BLaER1 (cell line): ENCODE data around the gene SMAD4.

Experiments
- H3K27ac ChIP-seq: shearing (Covaris generic); formaldehyde crosslinking; 2 replicates; pipeline ENCODE4 v1.8.1; 2022
- H3K27me3 ChIP-seq: shearing (Covaris generic); formaldehyde crosslinking; 2 replicates; pipeline ENCODE4 v1.8.1; 2022
- H3K36me3 ChIP-seq: shearing (Covaris generic); formaldehyde crosslinking; 2 replicates; pipeline ENCODE4 v1.8.1; 2022
- H3K4me1 ChIP-seq: shearing (Covaris generic); formaldehyde crosslinking; 2 replicates; pipeline ENCODE4 v1.8.1; 2022
- H3K4me2 ChIP-seq: shearing (Covaris generic); formaldehyde crosslinking; 2 replicates; pipeline ENCODE4 v1.8.1; 2022
- H3K4me3 ChIP-seq: shearing (Covaris generic); formaldehyde crosslinking; 2 replicates; pipeline ENCODE4 v1.8.1; 2022
- H3K9ac ChIP-seq: shearing (Covaris generic); formaldehyde crosslinking; 2 replicates; pipeline ENCODE4 v1.8.1; 2022
- H3K9me3 ChIP-seq: shearing (Covaris generic); formaldehyde crosslinking; 2 replicates; pipeline ENCODE4 v1.8.1; 2022
- H4K20me1 ChIP-seq: shearing (Covaris generic); formaldehyde crosslinking; 2 replicates; pipeline ENCODE4 v1.8.1; 2022
- Cebpa-rat ChIP-seq: shearing (Covaris generic); IDR thresholded peaks from 2 replicates; pipeline ENCODE4 v1.8.1; 2022

The SMAD4 gene

DNA sequence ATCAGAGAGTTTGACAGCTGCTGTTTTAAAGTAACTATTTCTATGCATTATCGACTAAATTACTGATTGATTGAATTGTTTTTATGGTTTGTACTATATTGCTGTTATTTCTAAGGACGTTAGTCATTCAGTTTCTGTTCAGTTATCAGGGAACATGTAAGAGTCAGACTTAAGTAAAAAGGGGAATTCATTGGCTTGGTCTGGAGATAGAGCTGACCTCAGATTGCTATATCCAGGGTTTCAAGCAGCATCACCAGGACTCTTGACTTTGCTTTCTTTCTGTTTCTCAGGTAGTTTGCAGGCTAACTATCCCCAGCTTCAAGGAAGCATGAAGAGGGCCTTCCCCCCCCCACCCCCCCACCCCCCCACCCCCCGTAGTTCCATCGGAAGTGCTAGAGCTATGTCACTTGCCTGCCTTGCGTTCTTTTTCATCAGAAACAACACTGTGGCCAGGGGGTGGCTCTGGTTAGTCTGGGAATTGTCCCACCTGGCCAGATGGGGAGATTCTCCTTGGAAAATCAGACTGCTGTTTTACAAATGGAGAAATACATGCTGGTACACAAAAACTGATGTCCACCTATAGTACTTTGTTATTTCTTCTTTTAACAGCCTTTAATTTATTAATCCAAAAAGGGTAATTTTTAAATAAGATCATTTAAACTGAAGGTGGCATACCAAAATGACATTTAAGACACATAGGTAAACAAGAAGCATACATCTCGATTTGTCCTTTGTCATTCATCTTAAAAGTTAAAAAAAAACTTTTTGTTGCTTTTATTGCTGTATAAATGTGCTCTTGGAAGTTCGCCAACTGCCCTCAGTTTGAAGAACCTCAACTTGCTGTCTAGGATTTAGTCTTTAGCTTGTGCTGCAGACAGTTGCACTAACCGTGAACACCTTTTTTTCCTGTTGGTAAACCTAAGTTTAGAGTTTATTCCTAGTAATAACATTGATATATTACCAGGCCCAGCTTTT lies 9.4 kb downstream of the SMAD4 start:
- no peak for TF ChIP-seq Cebpa-rat
- Histone ChIP-seq H4K20me1 (peaks cover 98% of the 10 kb centered on the region), H3K4me2 (no peak overlapping the region), H3K4me1 (peaks cover 53% of the 10 kb centered on the region), H3K27ac (no peak overlapping the region), H3K9ac (no peak overlapping the region), H3K9me3 (no peaks in the 10 kb centered on the region), H3K27me3 (no peaks in the 10 kb centered on the region), H3K36me3 (peaks cover 26% of the 10 kb centered on the region), H3K4me3 (no peak overlapping the region)

DNA sequence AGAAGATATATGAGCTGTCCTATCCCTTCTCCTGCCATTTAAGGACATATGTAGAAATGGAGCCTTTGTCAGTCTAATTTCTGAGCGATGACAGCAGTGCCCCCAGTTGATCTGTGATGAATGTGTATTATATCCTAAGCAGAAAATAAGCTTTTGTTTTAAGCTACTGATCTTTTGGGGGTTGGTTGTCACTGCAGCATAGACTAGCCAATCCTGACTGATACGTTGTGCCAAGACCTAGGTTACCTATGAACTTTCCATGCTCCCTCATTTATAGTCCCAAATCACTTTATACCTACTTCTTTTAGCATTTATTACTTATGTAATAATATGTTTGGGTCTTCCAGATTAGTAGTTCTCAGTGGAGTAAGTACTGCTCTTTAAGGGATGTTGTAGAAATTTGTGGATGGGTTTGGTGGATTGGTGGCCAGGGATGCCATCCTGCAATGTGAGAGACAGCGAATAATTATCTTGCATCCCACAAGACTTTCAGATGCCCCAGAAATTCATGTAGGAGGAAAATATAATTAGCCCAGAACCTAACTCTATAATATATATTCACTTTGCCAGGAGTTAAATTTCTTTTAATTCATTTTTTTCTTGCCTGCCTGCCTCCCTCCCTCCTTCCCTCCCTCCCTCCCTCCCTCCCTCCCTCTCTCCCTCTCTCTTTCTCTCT lies 11.8 kb downstream of the SMAD4 start:
- Histone ChIP-seq H3K27me3 (no peaks in the 10 kb centered on the region), H3K9ac (no peak overlapping the region), H3K4me2 (no peak overlapping the region), H3K4me3 (no peak overlapping the region), H4K20me1 (peaks cover 98% of the 10 kb centered on the region), H3K27ac (no peak overlapping the region), H3K4me1 (peaks cover 43% of the 10 kb centered on the region), H3K36me3 (peaks cover 13% of the 10 kb centered on the region; the same call in 1 of the 2 replicates), H3K9me3 (no peaks in the 10 kb centered on the region)
- TF ChIP-seq Cebpa-rat = no peak

DNA sequence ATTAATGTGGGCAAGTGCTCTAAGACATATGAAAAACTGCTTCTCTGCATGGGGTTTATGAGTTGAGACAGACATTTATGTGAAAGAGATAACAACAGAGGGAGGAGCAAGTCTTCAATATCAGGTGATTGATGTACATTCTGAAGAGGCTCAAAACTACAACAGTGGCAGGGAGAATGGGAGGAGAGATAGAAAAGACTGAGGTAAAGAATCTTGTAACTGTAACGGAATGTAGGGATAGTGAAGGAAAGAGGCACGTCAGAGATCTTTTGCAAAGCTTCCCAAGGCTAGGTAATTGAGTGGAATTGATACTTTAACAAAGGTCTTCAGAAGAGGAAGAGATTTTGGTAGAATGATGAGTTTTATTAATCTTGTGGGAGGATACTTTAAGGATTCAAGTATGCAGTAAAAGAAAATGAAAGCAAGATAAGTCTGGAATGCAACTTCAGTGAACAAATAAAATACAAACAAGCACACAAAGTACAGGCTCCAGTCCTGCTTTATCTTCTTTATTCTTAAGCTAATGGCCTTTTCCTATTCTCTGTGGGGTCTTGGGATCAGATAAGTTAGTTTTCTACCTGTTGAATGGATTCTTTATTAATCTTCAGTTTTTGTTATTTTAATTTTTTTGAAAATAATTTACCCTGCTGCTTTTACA lies 15.0 kb downstream of the SMAD4 start:
- Histone ChIP-seq H3K9me3 (no peaks in the 10 kb centered on the region), H3K27me3 (no peaks in the 10 kb centered on the region), H3K4me2 (no peak overlapping the region), H3K36me3 (peaks cover 36% of the 10 kb centered on the region), H3K27ac (no peak overlapping the region), H4K20me1 (peaks cover 98% of the 10 kb centered on the region), H3K4me3 (no peak overlapping the region), H3K9ac (no peak overlapping the region), H3K4me1 (peaks cover 27% of the 10 kb centered on the region)
- TF ChIP-seq Cebpa-rat = no peak

DNA sequence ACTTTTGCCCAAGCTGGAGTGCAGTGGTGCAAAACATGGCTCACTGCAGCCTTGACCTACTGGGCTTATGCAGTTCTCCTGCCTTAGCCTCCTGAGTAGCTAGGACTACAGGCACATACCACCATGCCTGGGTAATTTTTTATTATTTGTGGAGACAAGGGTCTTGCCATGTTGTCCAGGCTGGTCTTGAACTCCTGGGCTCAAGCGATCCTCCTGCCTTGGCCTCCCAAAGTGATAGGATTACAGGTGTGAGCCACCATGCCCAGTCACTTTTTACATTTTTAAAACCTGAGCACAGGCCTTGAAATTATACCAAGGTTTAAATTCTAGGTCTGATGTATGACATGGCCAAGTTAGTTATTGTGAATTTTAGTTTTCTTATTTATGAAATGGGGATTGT lies 18.2 kb downstream of the SMAD4 start:
- no peak overlapping the region for H3K4me2 ChIP-seq
- H3K4me1 ChIP-seq = peaks cover 8% of the 10 kb centered on the region; the same call in 1 of the 2 replicates
- H3K36me3 ChIP-seq = peaks cover 60% of the 10 kb centered on the region

DNA sequence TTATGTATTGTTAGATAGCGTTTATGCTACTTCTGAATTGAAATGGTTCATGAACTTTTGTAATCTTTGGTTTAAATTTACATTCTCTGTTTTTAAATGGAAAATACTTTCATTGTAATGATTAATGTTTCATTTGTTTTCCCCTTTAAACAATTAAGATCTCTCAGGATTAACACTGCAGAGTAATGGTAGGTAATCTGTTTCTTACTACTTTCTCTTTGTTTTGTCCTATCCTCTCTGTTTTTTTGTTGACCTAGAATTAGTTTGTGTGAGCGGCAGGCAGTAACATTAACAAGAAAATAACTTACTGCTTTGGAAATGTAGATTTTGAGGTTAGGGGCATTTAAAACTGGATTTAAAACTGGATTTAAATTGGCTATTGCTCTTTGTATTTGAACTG lies 19.1 kb downstream of the SMAD4 start:
- TF ChIP-seq Cebpa-rat = no peak
- peaks cover 88% of the 10 kb centered on the region for H4K20me1 ChIP-seq
- H3K36me3 ChIP-seq = peaks cover 61% of the 10 kb centered on the region
- H3K4me3 ChIP-seq = no peak overlapping the region
- no peak overlapping the region for H3K4me2 ChIP-seq
- H3K9ac ChIP-seq = no peak overlapping the region
- H3K9me3 ChIP-seq = no peaks in the 10 kb centered on the region
- H3K27ac ChIP-seq = no peak overlapping the region
- peaks cover 12% of the 10 kb centered on the region; the same call in 1 of the 2 replicates for H3K4me1 ChIP-seq
- no peaks in the 10 kb centered on the region for H3K27me3 ChIP-seq

More for the DNA sequence above, 18.2 kb downstream of the SMAD4 start:
- no peaks in the 10 kb centered on the region for H3K27me3 ChIP-seq
- TF ChIP-seq Cebpa-rat = no peak
- H3K4me3 ChIP-seq = no peak overlapping the region
- H3K27ac ChIP-seq = no peak overlapping the region
- peaks cover 97% of the 10 kb centered on the region for H4K20me1 ChIP-seq
- no peak overlapping the region for H3K9ac ChIP-seq
- H3K9me3 ChIP-seq = no peaks in the 10 kb centered on the region

DNA sequence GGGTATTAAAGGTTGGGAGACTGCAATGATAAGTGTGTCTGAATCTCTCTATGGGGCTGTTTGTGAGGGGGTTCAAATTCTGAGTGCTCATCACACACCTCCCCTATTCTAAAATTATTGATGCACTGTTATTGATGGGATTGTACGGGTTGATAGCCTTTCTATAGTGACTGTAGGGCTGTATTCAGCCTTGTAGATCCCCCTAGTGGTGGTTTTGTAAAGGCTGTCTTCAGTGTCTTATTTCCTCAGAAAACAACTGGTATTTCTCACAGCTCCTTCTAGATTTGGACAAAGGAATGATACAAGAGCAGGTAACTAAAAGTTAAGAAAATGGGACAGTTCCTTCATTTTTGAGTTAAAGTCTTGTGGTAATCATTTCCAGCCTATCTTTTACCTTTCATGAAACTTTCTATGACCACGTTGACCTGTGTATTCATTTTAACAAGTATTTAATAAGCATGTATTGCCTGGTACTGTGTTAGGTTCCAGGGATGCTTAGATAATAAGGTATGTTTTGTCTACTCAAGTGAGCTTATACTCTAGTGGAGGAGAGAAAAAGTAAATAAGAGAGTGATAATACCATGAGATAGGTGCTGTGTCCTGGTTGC lies 21.2 kb downstream of the SMAD4 start:
- H4K20me1 ChIP-seq = peaks cover 78% of the 10 kb centered on the region
- TF ChIP-seq Cebpa-rat = no peak
- no peaks in the 10 kb centered on the region for H3K27me3 ChIP-seq
- no peak overlapping the region for H3K27ac ChIP-seq
- no peak overlapping the region for H3K4me2 ChIP-seq
- peaks cover 5% of the 10 kb centered on the region; the same call in 1 of the 2 replicates for H3K4me1 ChIP-seq
- peaks cover 74% of the 10 kb centered on the region for H3K36me3 ChIP-seq
- H3K9me3 ChIP-seq = no peaks in the 10 kb centered on the region
- no peak overlapping the region for H3K9ac ChIP-seq
- H3K4me3 ChIP-seq = no peak overlapping the region

DNA sequence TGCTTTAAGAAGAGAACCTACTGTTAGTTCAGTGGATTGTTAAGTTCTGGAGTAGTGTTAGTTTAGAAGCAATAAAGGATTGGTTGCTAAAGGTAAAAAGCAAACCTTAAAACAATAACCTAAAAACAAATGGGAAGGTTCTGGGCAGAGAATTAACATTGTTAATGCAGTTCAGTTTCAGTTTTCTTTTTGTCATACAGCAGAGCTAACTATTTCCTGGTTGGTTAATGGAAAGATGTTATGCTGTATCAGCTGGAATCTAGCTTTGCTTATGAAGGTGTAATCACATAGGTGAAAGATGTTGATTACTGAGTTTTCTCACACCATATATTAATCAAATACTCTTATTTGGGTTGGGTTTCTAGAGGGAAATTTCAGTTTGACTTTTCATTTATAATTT lies 23.8 kb downstream of the SMAD4 start:
- Histone ChIP-seq H3K36me3 (peaks cover 76% of the 10 kb centered on the region), H3K4me1 (peaks cover 5% of the 10 kb centered on the region; the same call in 1 of the 2 replicates), H3K27ac (no peak overlapping the region), H3K4me2 (no peak overlapping the region), H4K20me1 (peaks cover 78% of the 10 kb centered on the region), H3K4me3 (no peak overlapping the region), H3K9me3 (no peaks in the 10 kb centered on the region), H3K9ac (no peak overlapping the region), H3K27me3 (no peaks in the 10 kb centered on the region)
- no peak for TF ChIP-seq Cebpa-rat

DNA sequence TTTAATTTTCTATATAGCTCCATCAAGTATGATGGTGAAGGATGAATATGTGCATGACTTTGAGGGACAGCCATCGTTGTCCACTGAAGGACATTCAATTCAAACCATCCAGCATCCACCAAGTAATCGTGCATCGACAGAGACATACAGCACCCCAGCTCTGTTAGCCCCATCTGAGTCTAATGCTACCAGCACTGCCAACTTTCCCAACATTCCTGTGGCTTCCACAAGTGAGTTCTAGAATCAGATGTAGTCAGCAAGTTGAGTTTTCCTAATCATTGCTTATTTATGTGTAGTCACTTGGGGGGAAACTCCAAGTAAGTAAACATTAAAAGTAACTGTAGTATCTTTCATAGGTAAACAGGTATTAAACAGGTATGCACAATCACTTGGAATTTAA lies 24.8 kb downstream of the SMAD4 start:
- H3K36me3 ChIP-seq = peaks cover 79% of the 10 kb centered on the region
- peaks cover 72% of the 10 kb centered on the region for H4K20me1 ChIP-seq

DNA sequence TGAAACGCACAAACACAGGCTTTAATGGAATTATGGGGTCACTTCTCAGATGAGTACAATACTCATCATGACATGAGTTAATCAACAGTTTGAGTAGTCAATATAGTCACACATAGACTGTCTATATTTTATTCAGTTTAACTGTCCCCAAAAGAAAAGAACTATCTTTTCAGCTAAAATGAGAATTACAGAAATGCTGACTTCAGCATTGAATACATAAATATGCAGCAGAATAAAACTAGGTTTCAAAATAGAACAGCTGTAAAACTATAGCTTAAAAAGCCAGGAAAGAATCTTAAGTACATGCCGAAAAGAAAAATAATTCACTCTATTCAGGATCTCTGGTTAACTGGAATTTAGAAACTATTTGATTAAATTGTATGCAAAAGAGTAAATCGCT lies 30.0 kb downstream of the SMAD4 start:
- Histone ChIP-seq H3K4me1 (no peaks in the 10 kb centered on the region), H4K20me1 (peaks cover 57% of the 10 kb centered on the region), H3K4me2 (no peak overlapping the region), H3K9me3 (no peaks in the 10 kb centered on the region), H3K4me3 (no peak overlapping the region), H3K36me3 (peaks cover 88% of the 10 kb centered on the region), H3K27me3 (no peaks in the 10 kb centered on the region), H3K27ac (no peak overlapping the region), H3K9ac (no peak overlapping the region)
- TF ChIP-seq Cebpa-rat = no peak

More for the DNA sequence above, 24.8 kb downstream of the SMAD4 start:
- Histone ChIP-seq H3K4me2 (no peak overlapping the region), H3K9me3 (no peaks in the 10 kb centered on the region), H3K27me3 (no peaks in the 10 kb centered on the region), H3K9ac (no peak overlapping the region), H3K4me1 (peaks cover 5% of the 10 kb centered on the region; the same call in 1 of the 2 replicates), H3K4me3 (no peak overlapping the region), H3K27ac (no peak overlapping the region)
- TF ChIP-seq Cebpa-rat = no peak
